Activated CD4-positive, alpha-beta T cell treated with anti-CD3 and anti-CD28 coated beads, Interleukin-2, amount 10 ng/mL, durations not matched to agents 24 days and 14 days (primary cell): Measurements from ENCODE around the gene GMPR2. TPM values are rescaled to one million over a fixed set of nuclear protein-coding genes. Genes with fewer than 3 reads are reported as not detected.

Experiments
- DNase-seq: peaks from one replicate; pipeline ENCODE4 v3.0.0; 2022
- H3K27ac Mint-ChIP-seq: one replicate; pipeline ENCODE4 v1.8.0; 2022; ENCODE audit warnings: mild to moderate bottlenecking, mixed read lengths
- H3K27me3 Mint-ChIP-seq: one replicate; pipeline ENCODE4 v1.8.0; 2022; ENCODE audit warnings: mixed read lengths
- H3K36me3 Mint-ChIP-seq: one replicate; pipeline ENCODE4 v1.8.0; 2022; ENCODE audit warnings: low read depth, mild to moderate bottlenecking, mixed read lengths
- H3K4me1 Mint-ChIP-seq: one replicate; pipeline ENCODE4 v1.8.0; 2021; ENCODE audit warnings: mixed read lengths
- H3K4me3 Mint-ChIP-seq: one replicate; pipeline ENCODE4 v1.8.0; 2022; ENCODE audit warnings: mild to moderate bottlenecking, moderate library complexity, mixed read lengths
- H3K9me3 Mint-ChIP-seq: one replicate; pipeline ENCODE4 v1.8.0; 2021; ENCODE audit warnings: mixed read lengths
- intact Hi-C: fragments of 100-400 bp; cut with micrococcal nuclease; formaldehyde crosslinking; loops from one replicate; pipeline ENCODE4 v1.15.1; 2023
- total RNA-seq: library from RNA; stranded (reverse); gene quantifications from 2 replicates; pipeline ENCODE4 v1.2.3, GENCODE V29; 2022

Gene GMPR2
- total RNA-seq, 1 donor from 2014 or later: 32.4 TPM

- DNase-seq: peak; percentile 77
- intact Hi-C loops: no loop called here
- Mint-ChIP-seq H3K36me3 (peaks cover 2% of the 10 kb centered on the region), H3K4me1 (peaks cover 26% of the 10 kb centered on the region), H3K4me3 (peak overlapping the region; percentile 36), H3K9me3 (no peaks in the 10 kb centered on the region), H3K27me3 (no peaks in the 10 kb centered on the region), H3K27ac (peak overlapping the region; percentile 73)
Measured at GRCh38 chr14:24279301-24280186, 46.8 kb downstream of the GMPR2 start.

GRCh38 chr14:24280797-24281460 lies 48.2 kb downstream of the GMPR2 start:
- H3K4me1 Mint-ChIP-seq: peaks cover 24% of the 10 kb centered on the region
- no peaks in the 10 kb centered on the region for H3K9me3 Mint-ChIP-seq
- DNase-seq: no peak
- no peak overlapping the region for H3K4me3 Mint-ChIP-seq
- peaks cover 5% of the 10 kb centered on the region for H3K27me3 Mint-ChIP-seq
- peaks cover 2% of the 10 kb centered on the region for H3K36me3 Mint-ChIP-seq
- intact Hi-C loops: no loop called here
- H3K27ac Mint-ChIP-seq: no peak overlapping the region

- H3K4me3 Mint-ChIP-seq: no peak overlapping the region
- intact Hi-C loops: no loop called here
- no peaks in the 10 kb centered on the region for H3K9me3 Mint-ChIP-seq
- no peak overlapping the region for H3K27ac Mint-ChIP-seq
- DNase-seq: no peak
- H3K36me3 Mint-ChIP-seq: peaks cover 2% of the 10 kb centered on the region
- peaks cover 9% of the 10 kb centered on the region for H3K27me3 Mint-ChIP-seq
- H3K4me1 Mint-ChIP-seq: peaks cover 24% of the 10 kb centered on the region
Measured at GRCh38 chr14:24281636-24282035, 48.9 kb downstream of the GMPR2 start.

- H3K4me3 Mint-ChIP-seq: no peak overlapping the region
- peaks cover 2% of the 10 kb centered on the region for H3K36me3 Mint-ChIP-seq
- intact Hi-C loops: no loop called here
- peaks cover 24% of the 10 kb centered on the region for H3K4me1 Mint-ChIP-seq
- H3K27ac Mint-ChIP-seq: no peak overlapping the region
- H3K9me3 Mint-ChIP-seq: no peaks in the 10 kb centered on the region
- DNase-seq: no peak
- peaks cover 13% of the 10 kb centered on the region for H3K27me3 Mint-ChIP-seq
Measured at GRCh38 chr14:24282736-24283135, 50.0 kb downstream of the GMPR2 start.

- no peaks in the 10 kb centered on the region for H3K9me3 Mint-ChIP-seq
- no peak overlapping the region for H3K4me3 Mint-ChIP-seq
- peaks cover 18% of the 10 kb centered on the region for H3K4me1 Mint-ChIP-seq
- intact Hi-C loops: no loop called here
- DNase-seq: no peak
- H3K27ac Mint-ChIP-seq: no peak overlapping the region
- H3K36me3 Mint-ChIP-seq: peaks cover 2% of the 10 kb centered on the region
- peaks cover 16% of the 10 kb centered on the region for H3K27me3 Mint-ChIP-seq
Measured at GRCh38 chr14:24283796-24284460, 51.2 kb downstream of the GMPR2 start.

- no peak for DNase-seq
- Mint-ChIP-seq H3K4me3 (no peak overlapping the region), H3K27me3 (peaks cover 16% of the 10 kb centered on the region), H3K27ac (no peak overlapping the region), H3K36me3 (peaks cover 3% of the 10 kb centered on the region), H3K9me3 (no peaks in the 10 kb centered on the region), H3K4me1 (peaks cover 15% of the 10 kb centered on the region)
- intact Hi-C loops: no loop called here
Measured at GRCh38 chr14:24284501-24285035, 51.8 kb downstream of the GMPR2 start.

GRCh38 chr14:24285351-24285750 lies 52.6 kb downstream of the GMPR2 start:
- intact Hi-C loops: no loop called here
- no peak for DNase-seq
- H3K27ac Mint-ChIP-seq: no peak overlapping the region

GRCh38 chr14:24286996-24287395 lies 54.3 kb downstream of the GMPR2 start:
- H3K4me1 Mint-ChIP-seq: peaks cover 22% of the 10 kb centered on the region
- H3K27ac Mint-ChIP-seq: no peak overlapping the region
- H3K36me3 Mint-ChIP-seq: peaks cover 23% of the 10 kb centered on the region
- H3K4me3 Mint-ChIP-seq: no peak overlapping the region
- intact Hi-C loops: no loop called here
- DNase-seq: no peak
- peaks cover 16% of the 10 kb centered on the region for H3K27me3 Mint-ChIP-seq
- no peaks in the 10 kb centered on the region for H3K9me3 Mint-ChIP-seq

More at GRCh38 chr14:24285351-24285750, 52.6 kb downstream of the GMPR2 start:
- peaks cover 16% of the 10 kb centered on the region for H3K27me3 Mint-ChIP-seq
- H3K4me3 Mint-ChIP-seq: no peak overlapping the region
- H3K4me1 Mint-ChIP-seq: peaks cover 16% of the 10 kb centered on the region
- H3K36me3 Mint-ChIP-seq: peaks cover 11% of the 10 kb centered on the region
- H3K9me3 Mint-ChIP-seq: no peaks in the 10 kb centered on the region

Other genes starting within 250 kb of the GMPR2 start
- gene DHRS4L2, start 244.0 kb upstream of the GMPR2 start, total RNA-seq: 22.1 and 22.5 TPM in 2 replicates
- 1.3 and 1.5 TPM in 2 replicates for gene CARMIL3, start 180.9 kb upstream of the GMPR2 start, total RNA-seq
- gene CPNE6, start 161.4 kb upstream of the GMPR2 start, total RNA-seq: not detected in 2 replicates
- gene PCK2, start 138.6 kb upstream of the GMPR2 start, total RNA-seq: 63.6 and 64.2 TPM in 2 replicates
- 55.8 and 57.3 TPM in 2 replicates for gene DCAF11, start 118.2 kb upstream of the GMPR2 start, total RNA-seq
- 0.96 and 1.2 TPM in 2 replicates for gene NRL, start 118.0 kb upstream of the GMPR2 start, total RNA-seq
- gene FITM1, start 102.3 kb upstream of the GMPR2 start, total RNA-seq: 0.26 and 0.54 TPM in 2 replicates
- 300 and 306 TPM in 2 replicates for gene PSME1, start 96.7 kb upstream of the GMPR2 start, total RNA-seq
- gene EMC9, start 91.3 kb upstream of the GMPR2 start, total RNA-seq: 26.6 and 30.3 TPM in 2 replicates
- 565 and 584 TPM in 2 replicates for gene PSME2, start 86.3 kb upstream of the GMPR2 start, total RNA-seq
- 95.1 and 95.6 TPM in 2 replicates for gene RNF31, start 85.4 kb upstream of the GMPR2 start, total RNA-seq
- 138 and 159 TPM in 2 replicates for gene IRF9, start 71.7 kb upstream of the GMPR2 start, total RNA-seq
- 33.8 and 34.3 TPM in 2 replicates for gene REC8, start 60.8 kb upstream of the GMPR2 start, total RNA-seq
- 107 and 112 TPM in 2 replicates for gene IPO4, start 44.1 kb upstream of the GMPR2 start, total RNA-seq
- gene TM9SF1, start 37.5 kb upstream of the GMPR2 start, total RNA-seq: 35.1 and 36.4 TPM in 2 replicates
- 0.26 and 0.36 TPM in 2 replicates for gene TSSK4, start 27.2 kb upstream of the GMPR2 start, total RNA-seq
- 88.0 and 89.9 TPM in 2 replicates for gene CHMP4A, start 19.4 kb upstream of the GMPR2 start, total RNA-seq
- 11.6 and 13.5 TPM in 2 replicates for gene MDP1, start 16.9 kb upstream of the GMPR2 start, total RNA-seq
- gene NEDD8, start 562 bp upstream of the GMPR2 start, total RNA-seq: 188 and 190 TPM in 2 replicates
- 87.1 and 93.6 TPM in 2 replicates for gene TINF2, start 9.7 kb downstream of the GMPR2 start, total RNA-seq
- 5.1 and 6.2 TPM in 2 replicates for gene TGM1, start 30.2 kb downstream of the GMPR2 start, total RNA-seq
- 49.6 and 51.1 TPM in 2 replicates for gene RABGGTA, start 38.7 kb downstream of the GMPR2 start, total RNA-seq
- gene DHRS1, start 66.9 kb downstream of the GMPR2 start, total RNA-seq: 10.1 and 10.3 TPM in 2 replicates
- 48.3 and 52.2 TPM in 2 replicates for gene NOP9, start 66.9 kb downstream of the GMPR2 start, total RNA-seq
- gene CIDEB, start 75.0 kb downstream of the GMPR2 start, total RNA-seq: 21.8 and 22.2 TPM in 2 replicates
- gene LTB4R2, start 77.2 kb downstream of the GMPR2 start, total RNA-seq: 9.6 and 11.0 TPM in 2 replicates
- 12.2 and 14.2 TPM in 2 replicates for gene LTB4R, start 78.6 kb downstream of the GMPR2 start, total RNA-seq
- 1.6 and 2.8 TPM in 2 replicates for gene ADCY4, start 102.1 kb downstream of the GMPR2 start, total RNA-seq
- gene RIPK3, start 107.1 kb downstream of the GMPR2 start, total RNA-seq: 12.0 and 13.9 TPM in 2 replicates
- not detected in 2 replicates for gene NFATC4, start 135.3 kb downstream of the GMPR2 start, total RNA-seq
- not detected in 2 replicates for gene NYNRIN, start 166.1 kb downstream of the GMPR2 start, total RNA-seq
- 4.5 and 7.4 TPM in 2 replicates for gene CBLN3, start 196.7 kb downstream of the GMPR2 start, total RNA-seq
- gene KHNYN, start 197.0 kb downstream of the GMPR2 start, total RNA-seq: 63.0 and 65.4 TPM in 2 replicates
- 40.8 and 49.7 TPM in 2 replicates for gene SDR39U1, start 209.8 kb downstream of the GMPR2 start, total RNA-seq